HG02973 (cell line): Measurements from ENCODE around the gene GALNT18.
A peak's percentile ranks its signal among the peaks of the same experiment; 100 is the strongest.
"Not testable (repeated sequence)": the region's sequence is repeated elsewhere in the genome, so short reads cannot be mapped to it uniquely, and the experiment has no call there.

ENCODE experiments used
- ATAC-seq: cut with Tn5 transposase; IDR thresholded peaks from one replicate; pipeline ENCODE4 v1.9.1; 2021; ENCODE audit warnings: moderate library complexity; ENCODE audit not compliant: unreplicated experiment

The GALNT18 gene

GRCh38 chr11:11468954-11469353, 152.9 kb downstream of the GALNT18 start:
- no peak for ATAC-seq

GRCh38 chr11:11467312-11467711, 154.5 kb downstream of the GALNT18 start:
- ATAC-seq: no peak

GRCh38 chr11:11464555-11464954, 157.2 kb downstream of the GALNT18 start:
- ATAC-seq: no peak

GRCh38 chr11:11463405-11463804, 158.4 kb downstream of the GALNT18 start:
- no peak for ATAC-seq

GRCh38 chr11:11461473-11461872, 160.3 kb downstream of the GALNT18 start:
- no peak for ATAC-seq

- ATAC-seq: no peak
Measured at GRCh38 chr11:11459578-11459977, 162.2 kb downstream of the GALNT18 start.

- ATAC-seq: no peak
Measured at GRCh38 chr11:11458485-11458884, 163.3 kb downstream of the GALNT18 start.

GRCh38 chr11:11458001-11458400, 163.8 kb downstream of the GALNT18 start:
- ATAC-seq: no peak

GRCh38 chr11:11456866-11457265, 164.9 kb downstream of the GALNT18 start:
- ATAC-seq: no peak

GRCh38 chr11:11454671-11455223, 167.1 kb downstream of the GALNT18 start:
- no peak for ATAC-seq

- ATAC-seq: peak; percentile 93
Measured at GRCh38 chr11:11451501-11452005, 170.3 kb downstream of the GALNT18 start.

- no peak for ATAC-seq
Measured at GRCh38 chr11:11450744-11451362, 171.0 kb downstream of the GALNT18 start.

GRCh38 chr11:11449327-11449726, 172.5 kb downstream of the GALNT18 start:
- ATAC-seq: no peak

- no peak for ATAC-seq
Measured at GRCh38 chr11:11448626-11449025, 173.2 kb downstream of the GALNT18 start.

- ATAC-seq: not testable (repeated sequence)
Measured at GRCh38 chr11:11447601-11448000, 174.2 kb downstream of the GALNT18 start.

GRCh38 chr11:11446967-11447366, 174.8 kb downstream of the GALNT18 start:
- ATAC-seq: no peak

GRCh38 chr11:11446564-11446963, 175.2 kb downstream of the GALNT18 start:
- no peak for ATAC-seq

GRCh38 chr11:11445441-11446185, 176.2 kb downstream of the GALNT18 start:
- no peak for ATAC-seq

GRCh38 chr11:11444804-11445131, 177.0 kb downstream of the GALNT18 start:
- ATAC-seq: no peak

- ATAC-seq: no peak
Measured at GRCh38 chr11:11444027-11444803, 177.6 kb downstream of the GALNT18 start.

- ATAC-seq: no peak
Measured at GRCh38 chr11:11442791-11443190, 179.0 kb downstream of the GALNT18 start.
